Measurements from ENCODE around the gene CCDC24. TPM values are rescaled to one million over a fixed set of nuclear protein-coding genes. Genes with fewer than 3 reads are reported as not detected.
A peak's percentile ranks its signal among the peaks of the same experiment; 100 is the strongest.

Gene CCDC24
- polyA plus RNA-seq, 3 donors, result 1.1 to 3.0 (median 1.9) TPM

DNA sequence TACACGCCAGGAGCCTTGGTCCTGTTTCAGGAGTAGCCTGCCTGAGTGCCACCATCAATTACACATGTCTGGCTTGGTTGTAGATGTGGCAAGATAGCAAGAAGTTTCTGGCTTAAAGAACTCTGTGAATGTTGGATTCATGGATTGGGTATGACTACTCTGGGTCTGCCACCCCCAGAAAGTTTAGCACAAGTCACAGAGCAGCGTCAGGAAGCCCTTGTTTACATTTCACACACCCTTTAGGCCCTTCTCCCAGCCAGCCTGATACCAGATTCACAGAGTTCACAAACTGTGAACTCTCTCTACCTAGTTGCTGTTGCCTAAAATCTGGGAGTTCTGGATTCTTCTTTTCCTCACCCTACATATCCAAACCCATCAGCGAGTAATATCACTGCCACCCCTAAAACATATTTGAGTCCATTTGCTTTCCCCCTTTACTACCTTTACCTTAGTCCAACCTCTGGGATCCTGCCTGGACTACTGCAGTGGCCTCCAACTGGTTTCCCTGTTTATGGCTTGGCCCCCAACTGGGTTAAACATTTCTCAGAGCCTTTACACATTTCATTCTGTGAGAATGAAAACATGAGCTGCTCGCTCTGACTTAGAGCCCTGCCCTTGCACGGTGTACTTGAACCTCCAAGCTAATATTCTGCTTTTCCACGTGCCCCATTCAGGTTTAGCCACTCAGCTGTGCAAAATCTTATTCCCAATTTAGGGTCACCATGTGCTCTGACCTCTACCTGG lies 4.1 kb upstream of the CCDC24 start:
- no peak overlapping the region for H2AFZ ChIP-seq (ENCODE audit: insufficient read depth, low read depth, low read length, poor library complexity, severe bottlenecking)
- peaks cover 2 to 8% (median 6%) of the 10 kb centered on the region in 3 donors for H3K27me3 Mint-ChIP-seq (ENCODE audit: low read depth in 3 of 3)
- intact Hi-C loops (cut with micrococcal nuclease), result no loop called here
- H3K9ac ChIP-seq (ENCODE audit: insufficient read depth, low read length, poor library complexity, severe bottlenecking), result no peak overlapping the region
- no peaks in the 10 kb centered on the region for H3K79me2 ChIP-seq (ENCODE audit: insufficient read depth, low read length)
- H3K4me3 ChIP-seq (replicated peaks in 1 of 3; ENCODE audit: low read depth in 2 of 3, low read length in 3 of 3), result no peak overlapping the region
- peaks cover 0 to 2% (median 0%) of the 10 kb centered on the region in 7 donors for H3K9me3 Mint-ChIP-seq
- H3K9me3 ChIP-seq (replicated peaks in 1 of 2; ENCODE audit: control insufficient read depth in 1 of 2, insufficient read depth in 1 of 2, low read length in 2 of 2), result no peaks in the 10 kb centered on the region
- peaks cover 24 to 30% of the 10 kb centered on the region in 2 donors for H3K4me1 ChIP-seq (ENCODE audit: control insufficient read depth in 1 of 2, insufficient read depth in 2 of 2, low read length in 2 of 2)
- H3K4me2 ChIP-seq (replicated peaks; ENCODE audit: extremely low read depth, low read length, poor library complexity, severe bottlenecking), result no peak overlapping the region
- H3K27ac Mint-ChIP-seq, result no peak overlapping the region
- peaks cover 3% of the 10 kb centered on the region in 2 donors for H3K36me3 Mint-ChIP-seq
- peaks cover 23% of the 10 kb centered on the region for H3K4me1 Mint-ChIP-seq
- DNase-seq, result no peak
- no peak overlapping the region for H3K4me3 Mint-ChIP-seq
- no peaks in the 10 kb centered on the region for H3K36me3 ChIP-seq (replicated peaks in 1 of 2; ENCODE audit: control insufficient read depth in 1 of 2, insufficient read depth in 2 of 2, low read length in 2 of 2)
- no peaks in the 10 kb centered on the region for H4K20me1 ChIP-seq (ENCODE audit: insufficient read depth, low read length)
- 91% methylated on average over 5 of the region's 6 CpGs for WGBS (ENCODE audit: insufficient coverage)
- TF ChIP-seq, protein P1, sequence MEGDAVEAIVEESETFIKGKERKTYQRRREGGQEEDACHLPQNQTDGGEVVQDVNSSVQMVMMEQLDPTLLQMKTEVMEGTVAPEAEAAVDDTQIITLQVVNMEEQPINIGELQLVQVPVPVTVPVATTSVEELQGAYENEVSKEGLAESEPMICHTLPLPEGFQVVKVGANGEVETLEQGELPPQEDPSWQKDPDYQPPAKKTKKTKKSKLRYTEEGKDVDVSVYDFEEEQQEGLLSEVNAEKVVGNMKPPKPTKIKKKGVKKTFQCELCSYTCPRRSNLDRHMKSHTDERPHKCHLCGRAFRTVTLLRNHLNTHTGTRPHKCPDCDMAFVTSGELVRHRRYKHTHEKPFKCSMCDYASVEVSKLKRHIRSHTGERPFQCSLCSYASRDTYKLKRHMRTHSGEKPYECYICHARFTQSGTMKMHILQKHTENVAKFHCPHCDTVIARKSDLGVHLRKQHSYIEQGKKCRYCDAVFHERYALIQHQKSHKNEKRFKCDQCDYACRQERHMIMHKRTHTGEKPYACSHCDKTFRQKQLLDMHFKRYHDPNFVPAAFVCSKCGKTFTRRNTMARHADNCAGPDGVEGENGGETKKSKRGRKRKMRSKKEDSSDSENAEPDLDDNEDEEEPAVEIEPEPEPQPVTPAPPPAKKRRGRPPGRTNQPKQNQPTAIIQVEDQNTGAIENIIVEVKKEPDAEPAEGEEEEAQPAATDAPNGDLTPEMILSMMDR (IDR thresholded peaks at IDR 0.05), result no peak
- H3K27ac ChIP-seq (ENCODE audit: low read depth in 1 of 2, low read length in 2 of 2), result no peak overlapping the region
- H3K27me3 ChIP-seq (ENCODE audit: control insufficient read depth in 2 of 2, insufficient read depth in 2 of 2, low read length in 2 of 2), result no peaks in the 10 kb centered on the region

DNA sequence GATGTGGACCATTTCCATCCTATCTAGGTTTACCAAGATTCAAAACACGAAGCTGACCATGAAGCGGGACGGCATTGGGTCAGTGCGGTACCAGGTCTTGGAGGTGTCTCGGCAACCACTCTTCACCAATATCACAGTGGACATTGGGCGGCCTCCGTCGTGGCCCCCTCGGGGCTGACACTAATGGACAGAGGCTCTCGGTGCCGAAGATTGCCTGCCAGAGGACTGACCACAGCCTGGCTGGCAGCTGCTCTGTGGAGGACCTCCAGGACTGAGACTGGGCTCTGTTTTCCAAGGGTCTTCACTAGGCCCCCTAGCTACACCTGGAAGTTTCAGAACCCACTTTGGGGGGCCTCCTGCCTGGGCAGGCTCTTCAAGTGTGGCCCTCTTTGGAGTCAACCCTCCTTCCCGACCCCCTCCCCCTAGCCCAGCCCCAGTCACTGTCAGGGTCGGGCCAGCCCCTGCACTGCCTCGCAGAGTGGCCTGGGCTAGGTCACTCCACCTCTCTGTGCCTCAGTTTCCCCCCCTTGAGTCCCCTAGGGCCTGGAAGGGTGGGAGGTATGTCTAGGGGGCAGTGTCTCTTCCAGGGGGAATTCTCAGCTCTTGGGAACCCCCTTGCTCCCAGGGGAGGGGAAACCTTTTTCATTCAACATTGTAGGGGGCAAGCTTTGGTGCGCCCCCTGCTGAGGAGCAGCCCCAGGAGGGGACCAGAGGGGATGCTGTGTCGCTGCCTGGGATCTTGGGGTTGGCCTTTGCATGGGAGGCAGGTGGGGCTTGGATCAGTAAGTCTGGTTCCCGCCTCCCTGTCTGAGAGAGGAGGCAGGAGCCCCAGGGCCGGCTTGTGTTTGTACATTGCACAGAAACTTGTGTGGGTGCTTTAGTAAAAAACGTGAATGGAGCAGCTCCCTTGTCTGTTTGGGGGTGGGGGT lies 864 bp upstream of the CCDC24 start:
- Histone ChIP-seq H3K4me2 (replicated peaks; ENCODE audit: extremely low read depth, low read length, poor library complexity, severe bottlenecking) (peak overlapping the region; percentile 93), H2AFZ (ENCODE audit: insufficient read depth, low read depth, low read length, poor library complexity, severe bottlenecking) (peak overlapping the region; percentile 90), H3K36me3 (replicated peaks in 1 of 2; ENCODE audit: control insufficient read depth in 1 of 2, insufficient read depth in 2 of 2, low read length in 2 of 2) (no peaks in the 10 kb centered on the region), H3K27ac (ENCODE audit: low read depth in 1 of 2, low read length in 2 of 2) (peak overlapping the region; percentile 56 to 82), H3K9me3 (replicated peaks in 1 of 2; ENCODE audit: control insufficient read depth in 1 of 2, insufficient read depth in 1 of 2, low read length in 2 of 2) (no peaks in the 10 kb centered on the region), H3K4me1 (ENCODE audit: control insufficient read depth in 1 of 2, insufficient read depth in 2 of 2, low read length in 2 of 2) (peaks cover 13 to 19% of the 10 kb centered on the region in 2 donors), H4K20me1 (ENCODE audit: insufficient read depth, low read length) (no peaks in the 10 kb centered on the region), H3K27me3 (ENCODE audit: control insufficient read depth in 2 of 2, insufficient read depth in 2 of 2, low read length in 2 of 2) (no peaks in the 10 kb centered on the region), H3K4me3 (replicated peaks in 1 of 3; ENCODE audit: low read depth in 2 of 3, low read length in 3 of 3) (peak overlapping the region; percentile 49 to 92 (median 67)), H3K79me2 (ENCODE audit: insufficient read depth, low read length) (no peaks in the 10 kb centered on the region), H3K9ac (ENCODE audit: insufficient read depth, low read length, poor library complexity, severe bottlenecking) (peak overlapping the region; percentile 64)
- Mint-ChIP-seq H3K9me3 (peaks cover 0 to 2% (median 0%) of the 10 kb centered on the region in 7 donors), H3K36me3 (no peaks in the 10 kb centered on the region), H3K27me3 (ENCODE audit: low read depth in 3 of 3) (peaks cover 2 to 10% (median 8%) of the 10 kb centered on the region in 3 donors), H3K27ac (peak overlapping the region; percentile 79 to 96 (median 89)), H3K4me1 (peaks cover 18% of the 10 kb centered on the region), H3K4me3 (peak overlapping the region; percentile 96)
- 77% methylated on average over 17 of the region's 19 CpGs for WGBS (ENCODE audit: insufficient coverage)
- intact Hi-C loops (cut with micrococcal nuclease), result no loop called here
- DNase-seq, result no peak
- TF ChIP-seq, protein P1 (IDR thresholded peaks at IDR 0.05), result no peak

Measured in CD14-positive monocyte (primary cell).